ENCODE data around the gene NNT.

Gene NNT

GRCh38 chr5:43615445-43616184 lies 12.6 kb downstream of the NNT start:
- TF ChIP-seq, protein P1, sequence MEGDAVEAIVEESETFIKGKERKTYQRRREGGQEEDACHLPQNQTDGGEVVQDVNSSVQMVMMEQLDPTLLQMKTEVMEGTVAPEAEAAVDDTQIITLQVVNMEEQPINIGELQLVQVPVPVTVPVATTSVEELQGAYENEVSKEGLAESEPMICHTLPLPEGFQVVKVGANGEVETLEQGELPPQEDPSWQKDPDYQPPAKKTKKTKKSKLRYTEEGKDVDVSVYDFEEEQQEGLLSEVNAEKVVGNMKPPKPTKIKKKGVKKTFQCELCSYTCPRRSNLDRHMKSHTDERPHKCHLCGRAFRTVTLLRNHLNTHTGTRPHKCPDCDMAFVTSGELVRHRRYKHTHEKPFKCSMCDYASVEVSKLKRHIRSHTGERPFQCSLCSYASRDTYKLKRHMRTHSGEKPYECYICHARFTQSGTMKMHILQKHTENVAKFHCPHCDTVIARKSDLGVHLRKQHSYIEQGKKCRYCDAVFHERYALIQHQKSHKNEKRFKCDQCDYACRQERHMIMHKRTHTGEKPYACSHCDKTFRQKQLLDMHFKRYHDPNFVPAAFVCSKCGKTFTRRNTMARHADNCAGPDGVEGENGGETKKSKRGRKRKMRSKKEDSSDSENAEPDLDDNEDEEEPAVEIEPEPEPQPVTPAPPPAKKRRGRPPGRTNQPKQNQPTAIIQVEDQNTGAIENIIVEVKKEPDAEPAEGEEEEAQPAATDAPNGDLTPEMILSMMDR (conservative IDR thresholded peaks at IDR 0.05; ENCODE audit: low read depth, low read length), result no peak
- no peak overlapping the region for H3K4me3 ChIP-seq (ENCODE audit: low read depth, low read length)
- no peak for DNase-seq (ENCODE audit: low read depth)

GRCh38 chr5:43616535-43616934 lies 13.6 kb downstream of the NNT start:
- peak; percentile 83 for DNase-seq (ENCODE audit: low read depth)
- H3K4me3 ChIP-seq (ENCODE audit: low read depth, low read length), result no peak overlapping the region
- TF ChIP-seq, protein P1 (conservative IDR thresholded peaks at IDR 0.05; ENCODE audit: low read depth, low read length), result no peak

GRCh38 chr5:43619380-43619779 lies 16.4 kb downstream of the NNT start:
- TF ChIP-seq, protein P1 (conservative IDR thresholded peaks at IDR 0.05; ENCODE audit: low read depth, low read length), result no peak
- DNase-seq (ENCODE audit: low read depth), result peak; percentile 23
- H3K4me3 ChIP-seq (ENCODE audit: low read depth, low read length), result no peak overlapping the region

GRCh38 chr5:43619911-43620310 lies 16.9 kb downstream of the NNT start:
- H3K4me3 ChIP-seq (ENCODE audit: low read depth, low read length), result no peak overlapping the region
- no peak for DNase-seq (ENCODE audit: low read depth)
- TF ChIP-seq, protein P1 (conservative IDR thresholded peaks at IDR 0.05; ENCODE audit: low read depth, low read length), result no peak

GRCh38 chr5:43620944-43621505 lies 18.0 kb downstream of the NNT start:
- no peak for DNase-seq (ENCODE audit: low read depth)
- TF ChIP-seq, protein P1 (conservative IDR thresholded peaks at IDR 0.05; ENCODE audit: low read depth, low read length), result no peak

GRCh38 chr5:43622074-43622473 lies 19.1 kb downstream of the NNT start:
- TF ChIP-seq, protein P1 (conservative IDR thresholded peaks at IDR 0.05; ENCODE audit: low read depth, low read length), result no peak
- H3K4me3 ChIP-seq (ENCODE audit: low read depth, low read length), result no peak overlapping the region
- no peak for DNase-seq (ENCODE audit: low read depth)

More at GRCh38 chr5:43620944-43621505, 18.0 kb downstream of the NNT start:
- no peak overlapping the region for H3K4me3 ChIP-seq (ENCODE audit: low read depth, low read length)

All from choroid plexus epithelial cell (primary cell).